ENCODE measurements around the gene ZNF586.

GRCh38 chr19:57814505-57815246 is 45.2 kb downstream of the ZNF586 start, which contains the start of gene ZNF552:
- TF ChIP-seq CTCF (IDR thresholded peaks at IDR 0.05; ENCODE audit: low read depth, low read length): no peak
- no peak for TF ChIP-seq EZH2phosphoT487 (IDR thresholded peaks at IDR 0.05; ENCODE audit: low read depth)
